HEK293 (cell line): Measurements from ENCODE around the gene MYOM3.

Source experiments
- GLI4 ChIP-seq: fragments of 450-650 bp; formaldehyde crosslinking; IDR thresholded peaks from 2 replicates; pipeline ENCODE4 v1.5.1; 2016; ENCODE audit warnings: missing biosample characterization, missing genetic modification characterization
- HIC1 ChIP-seq: fragments of 450-650 bp; formaldehyde crosslinking; IDR thresholded peaks from 2 replicates; pipeline ENCODE4 v1.5.1; 2016; ENCODE audit warnings: missing biosample characterization, missing genetic modification characterization
- IKZF3 ChIP-seq: fragments of 450-650 bp; IDR thresholded peaks from 2 replicates; pipeline ENCODE4 v1.5.0; 2018; ENCODE audit warnings: missing biosample characterization, mild to moderate bottlenecking, missing genetic modification characterization, moderate library complexity
- KLF17 ChIP-seq: fragments of 450-650 bp; formaldehyde crosslinking; IDR thresholded peaks from 2 replicates; pipeline ENCODE4 v1.5.1; 2016; ENCODE audit warnings: missing biosample characterization, missing genetic modification characterization
- MEIS1 ChIP-seq: sonication (generic); formaldehyde crosslinking; IDR thresholded peaks from 2 replicates; pipeline ENCODE4 v1.8.1; 2022; ENCODE audit warnings: missing genetic modification reagents, mild to moderate bottlenecking, borderline replicate concordance
- REST ChIP-seq: fragments of 450-650 bp; formaldehyde crosslinking; IDR thresholded peaks from 2 replicates; pipeline ENCODE4 v1.5.1; 2016; ENCODE audit warnings: missing biosample characterization, missing genetic modification characterization
- TRIM28 ChIP-seq: IDR thresholded peaks from 2 replicates; pipeline ENCODE4 v1.6.1; 2011; ENCODE audit warnings: low read length, control low read depth, borderline replicate concordance
- ZBTB20 ChIP-seq: fragments of 450-650 bp; formaldehyde crosslinking; IDR thresholded peaks from 2 replicates; pipeline ENCODE4 v1.5.1; 2016; ENCODE audit warnings: missing biosample characterization, missing genetic modification characterization
- ZBTB26 ChIP-seq: fragments of 450-650 bp; formaldehyde crosslinking; optimal IDR thresholded peaks from 2 replicates; pipeline ENCODE3; 2016; ENCODE audit warnings: missing biosample characterization, mild to moderate bottlenecking, missing genetic modification characterization
- ZBTB8A ChIP-seq: fragments of 450-650 bp; formaldehyde crosslinking; IDR thresholded peaks from 2 replicates; pipeline ENCODE4 v1.5.1; 2016; ENCODE audit warnings: missing biosample characterization, missing genetic modification characterization
- ZNF132 ChIP-seq: fragments of 450-650 bp; formaldehyde crosslinking; IDR thresholded peaks from 2 replicates; pipeline ENCODE4 v1.5.1; 2017; ENCODE audit warnings: missing biosample characterization, missing genetic modification characterization, borderline replicate concordance
- ZNF140 ChIP-seq: fragments of 450-650 bp; formaldehyde crosslinking; IDR thresholded peaks from 2 replicates; pipeline ENCODE4 v1.5.1; 2016; ENCODE audit warnings: missing biosample characterization, missing genetic modification characterization
- ZNF146 ChIP-seq: fragments of 450-650 bp; formaldehyde crosslinking; IDR thresholded peaks from 2 replicates; pipeline ENCODE4 v1.5.1; 2016; ENCODE audit warnings: missing biosample characterization, missing genetic modification characterization
- ZNF19 ChIP-seq: fragments of 450-650 bp; formaldehyde crosslinking; IDR thresholded peaks from 2 replicates; pipeline ENCODE4; 2016; ENCODE audit warnings: missing biosample characterization, missing genetic modification characterization, low read depth
- ZNF398 ChIP-seq: fragments of 450-650 bp; formaldehyde crosslinking; IDR thresholded peaks from 2 replicates; pipeline ENCODE4 v1.5.1; 2017; ENCODE audit warnings: missing biosample characterization, missing genetic modification characterization
- ZNF404 ChIP-seq: fragments of 450-650 bp; formaldehyde crosslinking; IDR thresholded peaks from 2 replicates; pipeline ENCODE4 v1.5.1; 2017; ENCODE audit warnings: missing biosample characterization, missing genetic modification characterization
- ZNF449 ChIP-seq: fragments of 450-650 bp; formaldehyde crosslinking; IDR thresholded peaks from 2 replicates; pipeline ENCODE4 v1.5.1; 2017; ENCODE audit warnings: missing biosample characterization, mild to moderate bottlenecking, missing genetic modification characterization, moderate library complexity
- ZNF560 ChIP-seq: fragments of 450-650 bp; formaldehyde crosslinking; IDR thresholded peaks from 2 replicates; pipeline ENCODE4 v1.5.1; 2017; ENCODE audit warnings: missing biosample characterization, missing genetic modification characterization, borderline replicate concordance
- ZNF585B ChIP-seq: fragments of 450-650 bp; formaldehyde crosslinking; IDR thresholded peaks from 2 replicates; pipeline ENCODE4 v1.5.1; 2016; ENCODE audit warnings: missing biosample characterization, missing genetic modification characterization
- ZNF629 ChIP-seq: fragments of 450-650 bp; formaldehyde crosslinking; IDR thresholded peaks from 2 replicates; pipeline ENCODE4 v1.5.1; 2017; ENCODE audit warnings: missing biosample characterization, missing genetic modification characterization
- ZNF654 ChIP-seq: fragments of 450-650 bp; formaldehyde crosslinking; IDR thresholded peaks from 2 replicates; pipeline ENCODE4 v1.5.1; 2016; ENCODE audit warnings: low read depth, missing biosample characterization, missing genetic modification characterization
- ZNF670 ChIP-seq: fragments of 450-650 bp; formaldehyde crosslinking; IDR thresholded peaks from 2 replicates; pipeline ENCODE4 v1.5.1; 2016; ENCODE audit warnings: missing biosample characterization, missing genetic modification characterization, low read depth
- ZNF704 ChIP-seq: fragments of 450-650 bp; formaldehyde crosslinking; IDR thresholded peaks from 2 replicates; pipeline ENCODE4 v1.5.1; 2016; ENCODE audit warnings: missing biosample characterization, missing genetic modification characterization
- ZSCAN5A ChIP-seq: fragments of 450-650 bp; formaldehyde crosslinking; IDR thresholded peaks from 2 replicates; pipeline ENCODE4 v1.5.1; 2016; ENCODE audit warnings: missing biosample characterization, missing genetic modification characterization

MYOM3 gene

GRCh38 chr1:24150234-24151174, 38.6 kb upstream of the MYOM3 start (continued):
- TF ChIP-seq ZNF670 (tag by site-specific recombination) (no peak), ZSCAN5A (no peak), ZNF140 (tag by site-specific recombination) (no peak), ZNF629 (tag by site-specific recombination) (no peak), ZNF398 (tag by site-specific recombination) (no peak), MEIS1 (CRISPR knock-in tag) (no peak), ZBTB8A (tag by site-specific recombination) (peak; percentile 27; the same call in 1 of the 2 replicates), ZNF132 (no peak), ZBTB20 (tag by site-specific recombination) (no peak), ZNF449 (tag by site-specific recombination) (peak; percentile 26; the same call in 1 of the 2 replicates), ZNF704 (tag by site-specific recombination) (no peak), ZNF19 (tag by site-specific recombination) (no peak), ZNF404 (tag by site-specific recombination) (no peak), ZNF585B (no peak), IKZF3 (peak; percentile 18; the same call in 1 of the 2 replicates), HIC1 (no peak), GLI4 (tag by site-specific recombination) (no peak), ZBTB26 (tag by site-specific recombination) (no peak), ZNF146 (no peak), KLF17 (tag by site-specific recombination) (no peak), TRIM28 (no peak), ZNF560 (tag by site-specific recombination) (no peak), ZNF654 (peak; percentile 72), REST (tag by site-specific recombination) (no peak)
